ENCODE data around the gene CALCOCO2.

The CALCOCO2 gene

GRCh38 chr17:48894886-48895285, 64.1 kb downstream of the CALCOCO2 start:
- no peak for DNase-seq (ENCODE audit: low read depth in 1 of 2, low spot score in 1 of 2)

GRCh38 chr17:48901241-48901640, 70.4 kb downstream of the CALCOCO2 start:
- no peak for DNase-seq (ENCODE audit: low read depth in 1 of 2, low spot score in 1 of 2)
- TF ChIP-seq SPI1 (IDR thresholded peaks at IDR 0.05; ENCODE audit: borderline replicate concordance, low read depth): no peak
- no peak for TF ChIP-seq REST (IDR thresholded peaks at IDR 0.05; ENCODE audit: insufficient replicate concordance, low read depth)
- no peak for TF ChIP-seq CTCF (IDR thresholded peaks at IDR 0.05; ENCODE audit: insufficient read depth, low read length)
- no peaks in the 10 kb centered on the region for H3K27me3 ChIP-seq (ENCODE audit: insufficient read depth, poor library complexity, severe bottlenecking)
- H3K27ac ChIP-seq (replicated peaks): no peak overlapping the region
- no peak overlapping the region for H3K4me3 ChIP-seq (replicated peaks; ENCODE audit: insufficient read depth, low read length)

More at GRCh38 chr17:48894886-48895285, 64.1 kb downstream of the CALCOCO2 start:
- H3K27me3 ChIP-seq (ENCODE audit: insufficient read depth, poor library complexity, severe bottlenecking): no peaks in the 10 kb centered on the region
- TF ChIP-seq POLR2AphosphoS5 (IDR thresholded peaks at IDR 0.05; ENCODE audit: low read depth) (no peak), SPI1 (IDR thresholded peaks at IDR 0.05; ENCODE audit: borderline replicate concordance, low read depth) (no peak), GABPA (IDR thresholded peaks at IDR 0.05; ENCODE audit: low read depth) (no peak)
- no peak overlapping the region for H3K4me3 ChIP-seq (replicated peaks; ENCODE audit: insufficient read depth, low read length)
- no peak overlapping the region for H3K27ac ChIP-seq (replicated peaks)

GRCh38 chr17:48903401-48903800, 72.6 kb downstream of the CALCOCO2 start:
- no peak for TF ChIP-seq POLR2AphosphoS5 (IDR thresholded peaks at IDR 0.05; ENCODE audit: low read depth)
- TF ChIP-seq REST (IDR thresholded peaks at IDR 0.05; ENCODE audit: insufficient replicate concordance, low read depth): no peak
- TF ChIP-seq GABPA (IDR thresholded peaks at IDR 0.05; ENCODE audit: low read depth): no peak
- no peak for TF ChIP-seq SPI1 (IDR thresholded peaks at IDR 0.05; ENCODE audit: borderline replicate concordance, low read depth)
- no peak for TF ChIP-seq CTCF (IDR thresholded peaks at IDR 0.05; ENCODE audit: insufficient read depth, low read length)
- no peak for DNase-seq (ENCODE audit: low read depth in 1 of 2, low spot score in 1 of 2)
- no peak overlapping the region for H3K27ac ChIP-seq (replicated peaks)
- no peak overlapping the region for H3K4me3 ChIP-seq (replicated peaks; ENCODE audit: insufficient read depth, low read length)
- H3K27me3 ChIP-seq (ENCODE audit: insufficient read depth, poor library complexity, severe bottlenecking): no peaks in the 10 kb centered on the region

- no peak for TF ChIP-seq GABPA (IDR thresholded peaks at IDR 0.05; ENCODE audit: low read depth)
- TF ChIP-seq REST (IDR thresholded peaks at IDR 0.05; ENCODE audit: insufficient replicate concordance, low read depth): no peak
- no peak for DNase-seq (ENCODE audit: low read depth in 1 of 2, low spot score in 1 of 2)
- H3K27me3 ChIP-seq (ENCODE audit: insufficient read depth, poor library complexity, severe bottlenecking): no peaks in the 10 kb centered on the region
- no peak overlapping the region for H3K4me3 ChIP-seq (replicated peaks; ENCODE audit: insufficient read depth, low read length)
- H3K27ac ChIP-seq (replicated peaks): no peak overlapping the region
Measured at GRCh38 chr17:48904428-48904827, 73.6 kb downstream of the CALCOCO2 start.

All from HL-60 (cell line).